Fibroblast of lung (primary cell): Measurements from ENCODE around the gene ULK2.

Experiments
- EZH2 ChIP-seq: IDR thresholded peaks from 2 replicates; pipeline ENCODE4 v1.5.1; 2012; ENCODE audit warnings: low read length, control low read depth, mild to moderate bottlenecking; ENCODE audit errors: missing control alignments
- TF ChIP-seq, protein P1 (sequence below), 2 donors: IDR thresholded peaks in 1 of 2; conservative IDR thresholded peaks in 1 of 2; 1 replicate in 1 of 2; 2 replicates in 1 of 2; pipeline ENCODE4 v1.5.1; 2011 to 2012; ENCODE audit warnings: low read length in 2 of 2, control low read depth in 1 of 2, inconsistent platforms in 1 of 2, low read depth in 1 of 2, mild to moderate bottlenecking in 1 of 2

DNA sequence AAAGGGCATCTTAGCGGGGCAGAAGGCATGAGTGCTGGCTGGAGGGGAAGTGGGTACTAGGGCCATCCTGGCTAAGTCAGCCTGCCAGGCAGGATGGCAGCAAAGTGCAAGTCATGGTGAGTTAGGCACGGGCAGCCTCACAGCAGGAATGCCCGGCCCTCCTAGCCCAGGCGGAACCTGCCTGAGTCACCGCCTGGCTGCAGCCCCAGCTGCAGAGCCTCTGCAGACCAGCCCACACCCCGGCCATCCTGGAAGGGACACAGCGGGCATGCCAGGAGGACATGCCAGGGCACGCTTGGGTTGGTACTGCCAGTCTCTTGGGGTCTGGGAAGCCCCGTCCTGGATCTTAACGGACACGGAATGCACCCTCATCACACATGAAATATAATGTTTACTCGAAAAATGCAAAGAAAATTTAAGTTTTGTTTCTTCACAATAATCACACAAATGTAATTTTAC, 114.7 kb downstream of the ULK2 start:
- TF ChIP-seq, protein P1, sequence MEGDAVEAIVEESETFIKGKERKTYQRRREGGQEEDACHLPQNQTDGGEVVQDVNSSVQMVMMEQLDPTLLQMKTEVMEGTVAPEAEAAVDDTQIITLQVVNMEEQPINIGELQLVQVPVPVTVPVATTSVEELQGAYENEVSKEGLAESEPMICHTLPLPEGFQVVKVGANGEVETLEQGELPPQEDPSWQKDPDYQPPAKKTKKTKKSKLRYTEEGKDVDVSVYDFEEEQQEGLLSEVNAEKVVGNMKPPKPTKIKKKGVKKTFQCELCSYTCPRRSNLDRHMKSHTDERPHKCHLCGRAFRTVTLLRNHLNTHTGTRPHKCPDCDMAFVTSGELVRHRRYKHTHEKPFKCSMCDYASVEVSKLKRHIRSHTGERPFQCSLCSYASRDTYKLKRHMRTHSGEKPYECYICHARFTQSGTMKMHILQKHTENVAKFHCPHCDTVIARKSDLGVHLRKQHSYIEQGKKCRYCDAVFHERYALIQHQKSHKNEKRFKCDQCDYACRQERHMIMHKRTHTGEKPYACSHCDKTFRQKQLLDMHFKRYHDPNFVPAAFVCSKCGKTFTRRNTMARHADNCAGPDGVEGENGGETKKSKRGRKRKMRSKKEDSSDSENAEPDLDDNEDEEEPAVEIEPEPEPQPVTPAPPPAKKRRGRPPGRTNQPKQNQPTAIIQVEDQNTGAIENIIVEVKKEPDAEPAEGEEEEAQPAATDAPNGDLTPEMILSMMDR (conservative IDR thresholded peaks at IDR 0.05 in 1 of 2, IDR thresholded peaks at IDR 0.05 in 1 of 2; ENCODE audit: low read depth in 1 of 2, low read length in 2 of 2), result no peak
- TF ChIP-seq EZH2, result no peak
